IMR-90 (cell line): ENCODE results near the gene MET. TPM values are rescaled to one million over a fixed set of nuclear protein-coding genes. Genes with fewer than 3 reads are reported as not detected.

Experiments
- ATAC-seq: fragments of 200-7000 bp; cut with Tn5 transposase; 2 replicates; pipeline ENCODE4 v1.9.1; 2020; ENCODE audit warnings: low read depth, mild to moderate bottlenecking, moderate library complexity
- BruUV-seq: library from RNA; stranded (reverse); fragments of 400-500 nt; replicated peaks from 2 replicates; lab custom pipeline; 2021; lab: Mats Ljungman, UMichigan
- CTCF ChIA-PET: fragments of 300-600 bp; formaldehyde crosslinking; extraction: SDS; loops from one replicate; lab custom pipeline; 2021; ENCODE audit warnings: antibody characterized with exemption; lab: Yijun Ruan, JAX
- POLR2A ChIA-PET: fragments of 300-600 bp; sonication (Branson Sonifier 250); formaldehyde crosslinking; loops from one replicate; lab custom pipeline; 2022; ENCODE audit warnings: antibody characterized with exemption; ENCODE audit not compliant: unreplicated experiment; lab: Charles Lee
- DNase-seq: peaks from one replicate; pipeline ENCODE4 v3.0.0; 2013
- H2AFZ ChIP-seq: replicated peaks from 2 replicates; pipeline ENCODE3; 2013; ENCODE audit warnings: low read length, mild to moderate bottlenecking; ENCODE audit not compliant: poor library complexity
- H2AK5ac ChIP-seq: 2 replicates; pipeline ENCODE4 v1.6.1; 2013; ENCODE audit warnings: low read depth, low read length, inconsistent platforms
- H2AK9ac ChIP-seq: replicated peaks from 2 replicates; pipeline ENCODE3; 2013; ENCODE audit warnings: mild to moderate bottlenecking, low read depth, low read length, moderate library complexity; ENCODE audit not compliant: poor library complexity
- H2BK120ac ChIP-seq: 2 replicates; pipeline ENCODE4 v1.6.1; 2013; ENCODE audit warnings: low read depth, low read length, inconsistent platforms
- H2BK15ac ChIP-seq: 3 replicates; pipeline ENCODE4 v1.6.1; 2013; ENCODE audit warnings: low read depth, low read length, inconsistent platforms
- H2BK20ac ChIP-seq: 2 replicates; pipeline ENCODE4 v1.6.1; 2013; ENCODE audit warnings: low read depth, mild to moderate bottlenecking, inconsistent platforms, low read length, moderate library complexity
- H2BK5ac ChIP-seq: 2 replicates; pipeline ENCODE4 v1.6.1; 2013; ENCODE audit warnings: mild to moderate bottlenecking, low read depth, low read length, inconsistent platforms; ENCODE audit not compliant: poor library complexity, severe bottlenecking
- H3K14ac ChIP-seq: replicated peaks from 2 replicates; pipeline ENCODE4 v1.6.1; 2013; ENCODE audit warnings: low read depth, low read length, inconsistent platforms
- H3K18ac ChIP-seq: 2 replicates; pipeline ENCODE4 v1.6.1; 2013; ENCODE audit warnings: low read depth, low read length, control low read depth
- H3K23ac ChIP-seq: 2 replicates; pipeline ENCODE4 v1.6.1; 2013; ENCODE audit warnings: low read depth, low read length, inconsistent platforms
- H3K27ac ChIP-seq: 2 replicates; pipeline ENCODE4 v1.5.1; 2013; ENCODE audit warnings: mild to moderate bottlenecking, control low read depth, low read length; ENCODE audit not compliant: insufficient read depth
- H3K27me3 ChIP-seq: 2 replicates; pipeline ENCODE4 v1.6.1; 2013; ENCODE audit warnings: low read length; ENCODE audit not compliant: control insufficient read depth, insufficient read depth
- H3K36me3 ChIP-seq: 2 replicates; pipeline ENCODE4 v1.6.1; 2013; ENCODE audit warnings: low read length, mixed read lengths; ENCODE audit not compliant: control insufficient read depth, insufficient read depth
- H3K4ac ChIP-seq: 2 replicates; pipeline ENCODE4 v1.6.1; 2013; ENCODE audit warnings: low read depth, low read length, inconsistent platforms
- H3K4me1 ChIP-seq: 2 replicates; pipeline ENCODE4 v1.6.1; 2013; ENCODE audit warnings: low read length, mixed read lengths; ENCODE audit not compliant: control insufficient read depth, insufficient read depth
- H3K4me2 ChIP-seq: 2 replicates; pipeline ENCODE4 v1.6.1; 2013; ENCODE audit warnings: low read depth, mild to moderate bottlenecking, control low read depth, low read length, moderate library complexity
- H3K4me3 ChIP-seq: 2 replicates; pipeline ENCODE4 v1.5.1; 2013; ENCODE audit warnings: low read depth, mild to moderate bottlenecking, control low read depth, low read length, moderate library complexity; ENCODE audit not compliant: insufficient read depth
- H3K56ac ChIP-seq: 2 replicates; pipeline ENCODE4 v1.6.1; 2013; ENCODE audit warnings: low read length, inconsistent platforms; ENCODE audit not compliant: insufficient read depth; ENCODE audit errors: extremely low read depth
- H3K79me1 ChIP-seq, 2 experiments: 2 replicates each; pipeline ENCODE4 v1.6.1; 2013; ENCODE audit warnings: low read length in 2 of 2, inconsistent platforms in 1 of 2, low read depth in 1 of 2
- H3K9ac ChIP-seq: 2 replicates; pipeline ENCODE4 v1.6.1; 2013; ENCODE audit warnings: low read depth, low read length, control low read depth
- H3K9me1 ChIP-seq: 2 replicates; pipeline ENCODE4 v1.6.1; 2013; ENCODE audit warnings: low read length, inconsistent platforms; ENCODE audit not compliant: insufficient read depth
- H3K9me3 ChIP-seq: 2 replicates; pipeline ENCODE4 v1.6.1; 2013; ENCODE audit warnings: low read length; ENCODE audit not compliant: control insufficient read depth, insufficient read depth
- H4K20me1 ChIP-seq: 2 replicates; pipeline ENCODE4 v1.6.1; 2013; ENCODE audit warnings: low read length, inconsistent platforms; ENCODE audit not compliant: insufficient read depth
- H4K5ac ChIP-seq: 2 replicates; pipeline ENCODE4 v1.6.1; 2013; ENCODE audit warnings: mild to moderate bottlenecking, low read depth, low read length, control low read depth
- H4K8ac ChIP-seq, 2 experiments: 2 replicates each; pipeline ENCODE4 v1.6.1; 2013; ENCODE audit warnings: low read depth in 2 of 2, low read length in 2 of 2, control low read depth in 1 of 2, inconsistent platforms in 1 of 2
- H4K91ac ChIP-seq: 2 replicates; pipeline ENCODE4 v1.6.1; 2013; ENCODE audit warnings: low read depth, low read length, inconsistent platforms; ENCODE audit not compliant: insufficient read depth
- BHLHE40 ChIP-seq: fragments of 150-350 bp; IDR thresholded peaks from 2 replicates; pipeline ENCODE4 v1.6.1; 2016; ENCODE audit warnings: mild to moderate bottlenecking, low read depth, low read length
- CEBPB ChIP-seq: IDR thresholded peaks from 2 replicates; pipeline ENCODE4 v1.6.1; 2012; ENCODE audit warnings: low read depth, low read length, improper control_type of control experiment
- CHD1 ChIP-seq: IDR thresholded peaks from 2 replicates; pipeline ENCODE4 v1.6.1; 2012; ENCODE audit warnings: low read depth, low read length, improper control_type of control experiment
- CTCF ChIP-seq: conservative IDR thresholded peaks from 2 replicates; pipeline ENCODE4 v1.5.1; 2012; ENCODE audit warnings: mild to moderate bottlenecking, low read depth, low read length, improper control_type of control experiment
- ELK1 ChIP-seq: fragments of 150-350 bp; IDR thresholded peaks from 2 replicates; pipeline ENCODE4 v1.6.1; 2016; ENCODE audit warnings: low read depth, mild to moderate bottlenecking, low read length, moderate library complexity, borderline replicate concordance
- FOS ChIP-seq: fragments of 150-350 bp; IDR thresholded peaks from 2 replicates; pipeline ENCODE4 v1.6.1; 2016; ENCODE audit warnings: low read depth, low read length
- MAFK ChIP-seq: IDR thresholded peaks from 2 replicates; pipeline ENCODE4 v1.6.1; 2012; ENCODE audit warnings: low read depth, low read length, improper control_type of control experiment
- MAZ ChIP-seq: IDR thresholded peaks from 2 replicates; pipeline ENCODE4 v1.6.1; 2012; ENCODE audit warnings: low read depth, mild to moderate bottlenecking, low read length, improper control_type of control experiment, moderate library complexity, borderline replicate concordance
- MXI1 ChIP-seq: IDR thresholded peaks from 2 replicates; pipeline ENCODE4 v1.6.1; 2012; ENCODE audit warnings: low read depth, mild to moderate bottlenecking, low read length, moderate library complexity, borderline replicate concordance
- NFE2L2 ChIP-seq: fragments of 150-350 bp; IDR thresholded peaks from 2 replicates; pipeline ENCODE4 v1.6.1; 2016; ENCODE audit warnings: low read depth, mild to moderate bottlenecking, low read length
- POLR2A ChIP-seq: IDR thresholded peaks from 2 replicates; pipeline ENCODE4 v1.6.1; 2012; ENCODE audit warnings: mild to moderate bottlenecking, low read depth, low read length
- RAD21 ChIP-seq: IDR thresholded peaks from 2 replicates; pipeline ENCODE4 v1.6.1; 2012; ENCODE audit warnings: low read length, improper control_type of control experiment
- RCOR1 ChIP-seq: IDR thresholded peaks from 2 replicates; pipeline ENCODE4 v1.6.1; 2012; ENCODE audit warnings: mild to moderate bottlenecking, low read length, improper control_type of control experiment; ENCODE audit not compliant: insufficient replicate concordance
- RFX5 ChIP-seq: IDR thresholded peaks from 2 replicates; pipeline ENCODE4 v1.8.0; 2012; ENCODE audit warnings: low read depth, mild to moderate bottlenecking, low read length, moderate library complexity
- SMC3 ChIP-seq: fragments of 150-350 bp; IDR thresholded peaks from 2 replicates; pipeline ENCODE4 v1.6.1; 2016; ENCODE audit warnings: low read depth, mild to moderate bottlenecking, antibody characterized with exemption, low read length, moderate library complexity
- USF2 ChIP-seq: fragments of 150-350 bp; IDR thresholded peaks from 2 replicates; pipeline ENCODE4 v1.6.1; 2017; ENCODE audit warnings: mild to moderate bottlenecking, antibody characterized with exemption, low read length, low read depth
- WGBS, 2 experiments: methylation state at CpG; one replicate each; pipeline versions ENCODE4 v1.1.5 to v1.1.7; 2013; ENCODE audit warnings: missing lambda C conversion rate in 2 of 2; ENCODE audit not compliant: insufficient read length in 1 of 2; ENCODE audit errors: extremely low coverage in 2 of 2; 5-methylcytosine and 5-hydroxymethylcytosine counted together
- dilution Hi-C: fragments of 300-500 bp; cut with HindIII; formaldehyde crosslinking; loops from one replicate; pipeline ENCODE4 v1.14.3; 2018; ENCODE audit warnings: low sequenced_read_pairs; ENCODE audit not compliant: unreplicated experiment
- in situ Hi-C: fragments of 300-500 bp; cut with MboI; formaldehyde crosslinking; loops from 3 replicates; pipeline ENCODE4 v1.14.3; 2019; ENCODE audit warnings: low sequenced_read_pairs, inconsistent platforms, mixed read lengths
- intact Hi-C: fragments of 100-400 bp; cut with micrococcal nuclease; formaldehyde crosslinking; loops from 2 replicates; pipeline ENCODE4 v1.10.0; 2022
- polyA plus RNA-seq, 3 experiments: library from polyadenylated mRNA; depleted of rRNA; stranded (reverse); fragments of >200 nt; gene quantifications; 2 replicates each; pipeline ENCODE4 v1.2.3, GENCODE V29; 2012; ENCODE audit warnings: low replicate concordance in 1 of 3
- total RNA-seq: library from RNA; depleted of rRNA; stranded (reverse); fragments of >200 nt; gene quantifications from 2 replicates; pipeline ENCODE4 v1.2.3, GENCODE V29; 2012

MET gene
- total and polyA plus RNA-seq, 2 of the 4 experiments (the other 2 are of a cell fraction) = 15.0 to 84.6 TPM

GRCh38 chr7:116771640-116772039, 99.6 kb downstream of the MET start:
- ATAC-seq (no peak; the same call in 1 of the 2 replicates), DNase-seq (no peak)
- peak overlapping the region; percentile 71; the same call in 1 of the 2 replicates for H4K91ac ChIP-seq
- no peak overlapping the region for H2AK9ac ChIP-seq
- no peaks in the 10 kb centered on the region for H3K27me3 ChIP-seq
- in situ Hi-C loops (no loop called here), dilution Hi-C loops (no loop called here), intact Hi-C loops (no loop called here)
- peaks cover 2% of the 10 kb centered on the region; the same call in 1 of the 2 replicates for H3K36me3 ChIP-seq
- H2AFZ ChIP-seq = no peak overlapping the region
- no peak overlapping the region for H3K9ac ChIP-seq
- peak overlapping the region; percentile 83 for H3K4ac ChIP-seq
- H3K14ac ChIP-seq = peak overlapping the region; percentile 78
- TF ChIP-seq ELK1 (no peak), MXI1 (no peak), USF2 (no peak; the same call in 1 of the 2 replicates), NFE2L2 (no peak), CTCF (no peak), POLR2A (no peak), BHLHE40 (no peak), CHD1 (no peak), RAD21 (no peak), SMC3 (no peak), CEBPB (no peak), MAFK (no peak), RFX5 (no peak), FOS (no peak), RCOR1 (no peak), MAZ (no peak)
- H4K5ac ChIP-seq = peak overlapping the region; percentile 76; the same call in 1 of the 2 replicates
- H3K4me3 ChIP-seq = no peak overlapping the region
- peaks cover 0 to 4% of the 10 kb centered on the region in 2 experiments; a peak in 1 of 4 replicates for H3K79me1 ChIP-seq
- H3K18ac ChIP-seq = peak overlapping the region; percentile 75
- H3K4me2 ChIP-seq = no peak overlapping the region
- H3K9me1 ChIP-seq = peaks cover 6% of the 10 kb centered on the region
- no peaks in the 10 kb centered on the region for H4K20me1 ChIP-seq
- peak overlapping the region; percentile 47; the same call in 1 of the 2 replicates for H3K56ac ChIP-seq
- 92% methylated on average over 5 of the region's 7 CpGs; no CpG with 5 or more reads in 1 of the 2 experiments for WGBS, 2 experiments
- ChIA-PET POLR2A (no interaction called here), CTCF (interaction anchor here (0.6 to 1.0 kb wide), 3 partner anchors 10 to 513 kb away, joined by 3 to 4 read pairs (median 3); no protein-coding TSS in a partner anchor)
- H3K27ac ChIP-seq = no peak overlapping the region
- H2BK20ac ChIP-seq = peak overlapping the region; percentile 91
- BruUV-seq = no TSS peak
- H2BK120ac ChIP-seq = peak overlapping the region; percentile 90
- peak overlapping the region; percentile 99 for H2BK5ac ChIP-seq
- peak overlapping the region in 1 of 2 experiments; percentile 72; a peak in 1 of 4 replicates for H4K8ac ChIP-seq
- H2BK15ac ChIP-seq = peak overlapping the region; percentile 79
- H2AK5ac ChIP-seq = peak overlapping the region; percentile 80
- H3K9me3 ChIP-seq = peaks cover 4% of the 10 kb centered on the region; the same call in 1 of the 2 replicates
- H3K23ac ChIP-seq = peak overlapping the region; percentile 45; the same call in 1 of the 2 replicates
- H3K4me1 ChIP-seq = peaks cover 6% of the 10 kb centered on the region
